Measurements from ENCODE around the gene FAM117A.
"Not testable (repeated sequence)": the region's sequence is repeated elsewhere in the genome, so short reads cannot be mapped to it uniquely, and the experiment has no call there.

FAM117A gene

DNA sequence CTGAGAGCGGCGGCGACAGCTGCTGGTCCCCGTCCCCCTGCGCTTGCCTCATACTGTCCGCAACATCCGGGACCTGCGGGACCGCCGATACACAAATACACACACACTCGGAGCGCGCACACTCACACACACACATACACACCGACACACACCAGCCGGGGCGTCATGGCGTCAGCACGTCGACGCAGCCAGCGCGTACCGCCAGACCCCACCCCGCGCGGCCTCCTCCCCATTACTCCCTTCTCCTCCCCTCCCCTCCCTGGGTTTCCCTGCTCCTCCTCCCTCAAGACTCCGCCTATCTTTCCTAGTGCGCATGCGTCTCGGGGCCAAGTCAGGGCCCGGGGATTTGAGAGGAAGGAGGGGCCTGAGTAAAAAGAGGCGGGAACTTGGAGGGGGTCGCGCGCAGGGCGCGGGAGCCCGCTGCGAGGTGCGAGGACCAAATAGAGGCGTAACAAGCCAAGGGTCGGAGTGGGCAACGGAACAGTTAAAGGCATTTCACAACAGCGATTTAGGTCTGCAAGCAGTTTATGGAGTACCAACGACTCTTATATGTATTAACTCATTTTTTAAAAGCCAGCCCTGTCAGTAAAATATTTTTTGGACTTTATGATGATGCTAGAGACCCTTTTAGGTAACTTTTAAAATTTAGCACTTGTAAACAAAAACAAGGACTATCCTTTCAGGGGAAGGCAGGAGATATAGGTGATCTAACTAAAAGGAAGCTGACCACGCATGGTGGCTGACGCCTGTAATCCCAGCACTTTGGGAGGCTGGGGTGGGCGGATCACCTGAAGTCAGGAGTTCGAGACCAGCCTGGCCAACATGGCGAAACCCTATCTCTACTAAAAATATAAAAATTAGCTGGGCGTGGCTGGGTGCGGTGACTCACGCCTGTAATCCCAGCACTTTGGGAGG, 85.7 kb downstream of the FAM117A start, which contains the start of gene SPOP:
Gene SPOP, minus strand, starts transcription at position 165 of the 915 bp plus-strand sequence. CDS start 55,287 bp downstream, outside the sequence.
- DNase-seq (ENCODE audit: low spot score): peak; percentile 100

DNA sequence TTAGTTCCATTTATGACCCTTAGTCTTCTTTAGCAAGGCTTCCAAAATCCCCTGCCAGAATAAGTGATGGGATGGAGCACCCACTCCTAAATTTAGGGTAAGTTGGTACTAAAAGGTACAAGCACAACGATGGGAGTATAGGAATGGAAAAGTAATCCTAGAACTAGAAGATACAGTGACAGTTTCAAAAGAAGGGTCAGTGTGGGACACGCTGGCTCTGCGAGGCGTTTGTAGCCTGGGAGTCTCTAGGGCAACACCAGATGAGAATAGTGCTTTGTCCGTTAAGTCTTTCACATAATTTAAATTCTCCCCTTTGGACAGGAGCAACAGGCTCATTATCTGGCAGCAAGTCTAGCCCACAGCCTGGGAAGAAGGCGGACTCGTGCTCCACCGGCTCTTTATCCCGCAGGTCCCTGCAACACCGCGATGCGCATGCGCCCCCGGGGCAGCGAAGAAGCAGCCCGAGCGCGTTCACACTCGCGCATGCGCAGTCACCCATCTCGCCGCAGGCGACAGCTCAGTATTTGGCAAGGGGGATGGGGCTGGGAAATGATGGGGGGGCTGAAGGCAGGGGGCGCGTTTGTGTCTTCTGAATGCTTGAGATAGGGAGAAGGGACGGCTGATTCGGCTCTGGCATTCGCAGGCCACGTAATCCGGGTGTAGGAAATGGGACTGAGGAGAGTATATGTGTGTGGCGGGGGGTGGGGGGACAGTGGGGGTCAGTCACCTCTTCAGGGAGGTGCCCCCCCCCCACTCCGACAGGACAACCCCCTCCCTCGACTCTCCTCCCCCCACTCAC, 86.6 kb downstream of the FAM117A start:
- DNase-seq (ENCODE audit: low spot score): peak; percentile 95

DNA sequence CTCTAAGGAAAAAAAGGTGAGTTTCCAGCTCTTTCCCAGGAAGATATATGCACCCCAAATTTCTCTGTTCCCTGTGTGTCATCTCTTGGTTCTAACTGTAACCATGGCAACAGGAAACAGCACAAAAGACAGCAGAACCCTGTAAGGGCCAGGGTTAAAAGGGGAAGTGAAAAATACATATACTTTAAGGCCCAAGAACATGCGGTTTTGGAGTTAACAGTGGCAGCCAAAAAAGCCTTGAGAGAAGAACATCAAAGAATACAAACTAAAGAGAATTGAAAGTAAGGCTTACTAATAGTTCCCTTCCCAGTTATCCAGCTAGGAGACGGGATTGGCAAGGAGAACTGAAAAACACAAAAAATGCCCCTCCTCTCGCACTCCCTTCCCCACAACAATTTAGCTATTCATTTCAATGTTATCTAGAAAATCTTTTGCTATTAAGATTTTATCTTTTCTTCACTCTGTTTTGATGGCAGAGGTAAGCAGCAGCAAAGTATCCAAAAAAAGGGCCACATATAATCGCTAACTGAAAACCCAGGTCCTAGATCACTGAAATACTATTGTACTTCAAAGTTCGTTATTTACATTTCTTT, 87.6 kb downstream of the FAM117A start:
- DNase-seq (ENCODE audit: low spot score): peak; percentile 66

DNA sequence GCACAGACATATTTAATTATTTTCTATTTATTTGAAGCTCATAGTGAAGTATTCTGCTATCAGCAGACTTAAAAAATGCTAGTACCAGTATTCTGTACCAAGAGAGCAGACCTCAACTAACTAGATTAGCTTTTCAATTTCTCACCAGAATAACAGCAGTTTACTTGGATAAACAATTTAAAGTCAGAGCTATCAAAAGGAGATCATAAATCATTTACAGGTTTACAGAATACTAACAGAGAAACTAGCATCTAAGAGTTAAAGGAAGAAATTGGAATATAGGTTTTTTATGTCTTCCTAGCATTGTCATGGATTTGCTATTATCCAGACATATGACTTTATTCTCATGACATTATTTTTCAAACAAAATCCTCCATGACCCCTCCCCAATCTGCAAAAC, 89.4 kb downstream of the FAM117A start:
- no peak for DNase-seq (ENCODE audit: low spot score)

DNA sequence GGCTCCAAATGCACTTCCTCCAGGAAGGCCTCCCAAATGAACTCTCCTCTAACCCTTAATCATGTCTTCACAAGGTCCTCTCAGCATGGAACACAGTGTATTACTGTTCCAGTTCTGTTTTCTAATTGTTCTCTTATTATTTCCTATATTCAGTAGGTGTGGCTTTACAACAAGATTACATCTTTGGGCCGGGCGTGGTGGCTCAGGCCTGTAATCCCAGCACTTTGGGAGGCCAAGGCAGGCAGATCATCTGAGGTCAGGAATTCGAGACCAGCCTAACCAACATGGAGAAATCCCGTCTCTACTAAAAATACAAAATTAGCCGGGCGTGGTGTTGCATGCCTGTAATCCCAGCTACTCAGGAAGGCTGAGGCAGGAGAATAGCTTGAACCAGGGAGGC, 90.3 kb downstream of the FAM117A start:
- not testable (repeated sequence) for DNase-seq (ENCODE audit: low spot score)

DNA sequence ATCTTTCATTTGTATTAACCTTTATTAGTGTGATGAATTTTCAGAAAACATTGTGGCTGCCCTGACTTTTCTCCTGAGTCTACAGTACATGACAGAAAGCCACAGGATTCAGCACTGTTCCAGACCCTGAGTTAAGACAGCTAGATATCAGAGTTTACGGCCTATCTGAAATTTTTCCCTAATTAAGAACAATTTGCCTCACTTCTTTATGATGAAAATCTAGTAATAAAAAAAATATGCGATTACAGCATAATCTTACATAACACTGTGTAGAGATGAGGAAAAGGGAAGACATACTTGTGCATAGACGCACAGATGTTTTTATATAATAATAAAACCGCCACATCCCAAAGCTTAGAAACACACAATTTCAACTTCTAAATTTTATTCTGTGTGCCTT, 93.3 kb downstream of the FAM117A start:
- DNase-seq (ENCODE audit: low spot score): no peak

DNA sequence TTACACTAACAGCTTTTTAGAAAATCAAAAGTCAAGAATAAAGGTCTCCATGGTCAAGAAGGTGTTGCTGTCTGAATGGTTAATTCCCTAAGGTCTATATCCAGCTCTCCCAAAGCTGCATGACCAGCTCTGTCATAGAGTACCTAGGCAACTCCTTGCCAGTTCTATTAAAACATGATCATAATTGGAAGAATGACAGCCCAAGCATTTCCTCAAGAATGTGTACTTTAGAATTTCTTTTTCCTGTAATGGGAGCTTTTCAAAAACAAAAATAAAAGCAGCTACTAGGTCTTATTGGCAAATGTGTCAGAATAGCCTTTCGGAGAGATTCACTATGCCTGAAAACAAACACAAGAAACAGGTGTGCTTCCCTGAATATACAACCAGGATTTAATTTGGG, 93.9 kb downstream of the FAM117A start:
- no peak for DNase-seq (ENCODE audit: low spot score)

DNA sequence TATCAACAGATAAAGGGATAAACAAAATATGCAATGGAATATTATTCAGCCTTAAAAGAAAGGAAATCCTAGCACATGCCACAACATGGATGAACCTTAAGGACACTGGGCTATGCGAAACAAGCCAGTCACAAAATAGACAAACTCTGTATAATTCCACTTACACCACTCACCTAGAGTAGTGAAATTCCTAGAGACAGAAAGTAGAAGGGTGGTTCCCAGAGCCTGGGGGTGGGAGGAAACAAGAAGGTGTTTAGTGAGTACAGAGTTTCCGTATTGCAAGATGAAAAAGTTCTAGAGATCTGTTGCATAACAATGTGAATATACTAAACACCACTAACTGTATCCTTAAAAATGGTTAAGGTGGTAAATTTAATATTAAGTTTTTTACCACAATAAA, 96.1 kb downstream of the FAM117A start:
- no peak for DNase-seq (ENCODE audit: low spot score)

DNA sequence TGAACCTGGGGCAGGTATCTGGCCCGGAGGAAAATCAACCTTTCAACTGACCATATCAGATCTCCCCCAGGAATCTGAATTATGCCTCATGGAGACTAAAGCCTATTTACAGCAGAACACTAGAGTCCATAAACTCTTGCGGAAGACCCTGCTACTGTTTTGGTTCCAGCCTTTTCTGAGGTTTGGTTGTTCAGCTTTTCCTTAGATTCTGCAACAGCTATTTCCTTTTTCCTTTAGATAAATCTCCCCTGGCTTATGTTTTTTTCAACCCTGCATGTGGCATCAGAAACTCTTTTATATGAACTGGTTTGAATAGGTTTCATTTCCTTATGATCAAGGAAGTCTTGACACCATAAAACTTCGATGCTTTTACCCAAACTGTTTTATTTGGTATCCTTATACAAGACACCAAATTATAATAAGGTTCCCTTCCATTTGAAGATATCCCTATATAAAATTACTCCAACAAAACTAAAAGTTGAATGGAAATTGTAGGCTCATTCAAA, 99.2 kb downstream of the FAM117A start:
- DNase-seq (ENCODE audit: low spot score): no peak
